Stimulated activated CD8-positive, alpha-beta memory T cell treated with anti-CD3 and anti-CD28 coated beads, Interleukin-4, amount 100 ng/mL, for 1 hour (primary cell): ENCODE results near the gene SKP1.
"Not testable (repeated sequence)": the region's sequence is repeated elsewhere in the genome, so short reads cannot be mapped to it uniquely, and the experiment has no call there.

Source experiments
- DNase-seq, 2 donors: peaks; one replicate each; pipeline ENCODE4 v3.0.0-alpha.2; 2020; ENCODE audit warnings: low read depth in 2 of 2, low spot score in 1 of 2

SKP1 gene

DNA sequence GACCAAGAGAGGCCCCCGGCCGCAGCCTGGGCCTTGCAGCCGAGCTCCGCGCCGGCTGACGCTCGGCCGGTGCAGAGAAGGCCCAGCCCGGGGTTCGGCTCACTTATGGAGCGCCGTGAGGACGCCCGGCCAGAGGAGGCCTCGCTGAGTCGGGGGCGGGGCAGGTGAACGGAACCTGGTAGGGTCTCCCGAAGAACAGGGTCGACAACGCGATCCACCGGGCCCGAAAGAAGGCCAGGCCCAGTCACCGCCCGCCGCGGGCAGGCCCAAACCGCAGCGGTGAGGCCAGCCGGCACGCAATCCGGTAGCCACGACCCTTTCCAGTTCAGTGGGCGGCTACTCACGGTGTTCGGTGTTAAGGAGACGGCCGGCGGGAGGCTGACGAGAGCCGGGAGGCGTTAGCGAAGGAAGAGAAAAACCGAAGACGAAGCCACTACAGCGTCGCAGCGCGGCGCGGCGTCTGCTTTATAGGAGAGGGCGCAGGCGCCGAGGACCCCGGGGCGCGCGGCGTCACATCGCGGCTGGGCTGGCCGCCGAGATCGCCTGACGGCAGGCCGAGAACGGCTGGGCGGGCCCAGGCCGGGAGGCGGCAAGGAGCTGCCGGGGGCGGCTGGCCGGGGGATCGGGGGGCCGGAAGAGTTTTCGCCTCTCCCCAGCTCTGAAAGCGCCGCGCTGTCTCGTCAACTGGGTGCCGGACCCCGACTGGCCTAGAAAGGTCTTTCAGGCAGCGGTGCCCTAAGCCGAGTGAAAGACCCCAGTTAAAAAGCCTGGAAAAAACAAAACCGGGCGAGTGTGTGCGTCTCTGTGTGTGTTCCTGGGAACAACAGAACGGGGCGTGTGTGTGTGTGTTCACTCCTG is at the start of gene SKP1:
Gene SKP1, minus strand, starts transcription at position 440 of the 858 bp plus-strand sequence. CDS start 2,928 bp downstream, outside the sequence.
- DNase-seq: peak; percentile 67 to 68

DNA sequence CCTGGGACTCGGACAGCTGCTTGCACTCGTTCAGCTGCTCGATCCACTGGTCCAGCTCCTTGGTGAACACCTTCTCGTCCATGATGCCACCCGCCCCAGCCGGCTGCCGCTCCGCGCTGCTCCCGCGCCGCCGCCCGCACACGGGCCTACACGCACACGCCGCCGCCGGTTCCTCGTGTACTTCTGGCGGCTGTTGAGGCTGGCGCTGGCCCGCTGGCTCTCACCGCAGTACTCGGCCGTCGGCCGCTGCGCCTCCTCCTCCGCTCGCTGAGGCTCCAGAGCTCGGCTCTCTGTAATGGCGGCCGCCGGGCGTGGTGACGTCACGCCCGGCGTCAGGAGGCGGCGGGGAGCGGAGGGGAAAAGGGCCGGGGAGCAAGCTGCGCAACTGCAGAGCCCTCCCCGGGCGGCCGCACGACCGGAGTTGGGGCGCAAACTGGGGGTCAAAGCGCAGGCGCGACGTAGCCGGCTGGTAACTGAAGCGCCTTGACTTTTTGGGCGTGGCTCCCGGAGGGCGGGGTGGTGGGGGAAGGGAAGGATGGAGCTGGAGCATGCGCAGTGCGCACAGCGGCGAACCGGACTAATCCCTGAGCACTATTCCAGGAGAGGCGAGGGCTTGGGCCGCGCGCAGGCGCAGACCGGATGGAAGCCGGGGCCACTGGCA is 49.2 kb upstream of the SKP1 start, which contains the start of gene PPP2CA:
Gene PPP2CA, minus strand, starts transcription at position 294 of the 661 bp plus-strand sequence. Its CDS starts 212 bp downstream, at position 82.
- DNase-seq: peak; percentile 98 to 99

- DNase-seq: peak; percentile 17 to 30
Observed at GRCh38 chr5:134224888-134225779, 48.4 kb upstream of the SKP1 start.

- DNase-seq: no peak
Observed at GRCh38 chr5:134223406-134224248, 46.9 kb upstream of the SKP1 start.

DNA sequence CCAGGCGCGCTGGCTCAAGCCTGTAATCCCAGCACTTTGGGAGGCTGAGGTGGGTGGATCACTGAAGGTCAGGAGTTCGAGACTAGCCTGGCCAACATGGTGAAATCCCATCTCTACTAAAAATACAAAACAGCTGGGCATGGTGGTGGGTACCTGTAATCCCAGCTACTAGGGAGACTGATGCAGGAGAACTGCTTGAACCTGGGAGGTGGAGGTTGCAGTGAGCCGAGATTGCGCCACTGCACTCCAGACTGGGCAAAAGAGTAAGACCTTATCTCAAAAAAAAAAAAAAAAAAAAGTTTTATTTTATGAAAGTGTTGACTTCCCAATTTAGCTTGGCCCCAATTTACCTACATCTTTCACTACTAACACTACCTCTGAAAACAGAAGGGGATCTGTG is 44.9 kb upstream of the SKP1 start:
- DNase-seq: not testable (repeated sequence)

- DNase-seq: no peak
Observed at GRCh38 chr5:134215757-134216156, 39.0 kb upstream of the SKP1 start.

DNA sequence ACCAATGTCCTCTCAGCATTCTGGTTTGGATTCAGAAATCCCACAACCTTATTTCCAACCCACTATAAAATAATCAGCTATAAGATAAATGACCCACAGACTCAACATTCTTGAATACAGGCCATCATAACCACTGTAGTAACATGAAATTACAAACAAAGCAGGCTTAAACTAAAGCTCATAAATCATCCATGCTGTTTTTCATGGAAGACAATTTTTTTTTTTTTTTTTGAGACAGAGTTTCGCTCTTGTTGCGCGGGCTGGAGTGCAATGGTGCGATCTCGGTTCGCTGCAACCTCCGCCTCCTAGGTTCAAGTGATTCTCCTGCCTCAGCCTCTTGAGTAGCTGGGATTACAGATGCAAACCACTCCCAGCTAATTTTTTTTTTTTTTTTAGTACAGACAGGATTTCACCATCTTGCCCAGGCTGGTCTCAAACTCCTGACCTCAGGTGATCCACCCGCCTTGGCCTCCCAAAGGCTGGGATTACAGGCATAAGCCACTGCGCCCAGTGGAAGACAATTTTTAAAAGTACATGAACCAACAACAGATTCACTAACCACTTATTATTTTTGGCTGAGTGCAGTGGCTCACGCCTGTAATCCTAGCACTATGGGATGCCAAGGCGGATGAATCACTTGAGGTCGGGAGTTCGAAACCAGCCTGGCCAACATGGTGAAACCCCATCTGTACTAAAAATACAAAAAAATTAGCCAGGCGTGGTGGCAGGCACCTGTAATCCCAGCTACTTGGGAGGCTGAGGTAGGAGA is 34.7 kb upstream of the SKP1 start:
- DNase-seq: not testable (repeated sequence)

GRCh38 chr5:134209477-134210245 is 32.9 kb upstream of the SKP1 start:
- DNase-seq: no peak

DNA sequence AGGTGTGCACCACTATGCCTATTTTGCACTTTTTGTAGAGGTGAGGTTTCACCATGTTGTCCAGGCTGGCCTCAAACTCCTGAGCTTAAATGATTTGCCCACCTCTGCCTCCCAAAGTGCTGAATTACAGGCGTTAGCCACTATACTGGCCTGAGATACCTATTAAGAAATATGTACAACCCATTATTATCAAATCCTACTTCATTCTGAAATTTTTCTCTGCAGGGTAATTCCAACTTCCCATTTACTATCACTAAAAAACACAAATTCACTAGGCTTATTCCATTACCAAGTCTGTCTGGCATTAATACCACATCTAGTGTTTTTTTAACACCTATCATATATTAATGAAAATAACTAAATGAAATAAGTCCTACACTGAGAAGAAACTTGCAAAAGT is 30.9 kb upstream of the SKP1 start:
- no peak for DNase-seq

GRCh38 chr5:134206627-134207160 is 29.9 kb upstream of the SKP1 start:
- no peak for DNase-seq

DNA sequence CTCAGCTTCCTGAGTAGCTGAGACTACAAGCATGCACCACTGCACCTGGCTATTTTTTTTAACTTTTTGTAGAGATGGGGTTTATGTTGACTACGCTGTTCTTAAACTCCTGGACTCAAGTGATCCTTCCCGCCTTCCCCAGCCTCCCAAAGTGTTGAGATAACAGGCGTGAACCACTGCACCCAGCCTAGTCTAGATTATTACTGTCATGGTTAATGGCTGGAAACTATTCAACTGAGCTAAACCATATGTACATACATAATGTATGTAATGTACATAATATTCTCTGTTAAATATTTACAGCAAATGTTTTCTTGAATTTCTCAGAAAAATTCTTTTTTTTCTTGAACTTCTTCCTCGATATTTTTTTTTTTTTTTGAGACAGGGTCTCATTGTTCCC is 27.8 kb upstream of the SKP1 start:
- DNase-seq: no peak

GRCh38 chr5:134203630-134204029 is 26.9 kb upstream of the SKP1 start:
- no peak for DNase-seq

GRCh38 chr5:134195666-134196065 is 18.9 kb upstream of the SKP1 start:
- no peak for DNase-seq

- no peak for DNase-seq
Observed at GRCh38 chr5:134189031-134189430, 12.3 kb upstream of the SKP1 start.

DNA sequence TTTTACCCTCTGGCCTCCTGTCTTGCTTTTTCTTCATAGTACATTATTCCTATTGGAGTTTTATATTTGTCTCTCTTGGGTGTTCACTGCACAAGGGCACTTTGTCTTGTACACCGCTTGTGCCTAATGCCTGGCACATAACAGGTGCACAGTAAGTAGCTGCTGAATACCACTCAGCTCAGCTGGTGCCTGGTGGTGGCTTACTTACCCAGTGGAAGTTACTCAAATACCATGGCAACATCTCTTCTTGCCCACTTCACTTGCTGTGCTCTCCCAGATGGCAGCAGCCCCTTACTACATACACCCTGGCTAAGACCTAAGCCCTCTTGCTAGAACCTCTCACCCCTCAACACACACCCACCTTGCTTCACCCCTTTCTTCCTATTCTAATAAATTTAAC is 11.3 kb upstream of the SKP1 start:
- no peak for DNase-seq

DNA sequence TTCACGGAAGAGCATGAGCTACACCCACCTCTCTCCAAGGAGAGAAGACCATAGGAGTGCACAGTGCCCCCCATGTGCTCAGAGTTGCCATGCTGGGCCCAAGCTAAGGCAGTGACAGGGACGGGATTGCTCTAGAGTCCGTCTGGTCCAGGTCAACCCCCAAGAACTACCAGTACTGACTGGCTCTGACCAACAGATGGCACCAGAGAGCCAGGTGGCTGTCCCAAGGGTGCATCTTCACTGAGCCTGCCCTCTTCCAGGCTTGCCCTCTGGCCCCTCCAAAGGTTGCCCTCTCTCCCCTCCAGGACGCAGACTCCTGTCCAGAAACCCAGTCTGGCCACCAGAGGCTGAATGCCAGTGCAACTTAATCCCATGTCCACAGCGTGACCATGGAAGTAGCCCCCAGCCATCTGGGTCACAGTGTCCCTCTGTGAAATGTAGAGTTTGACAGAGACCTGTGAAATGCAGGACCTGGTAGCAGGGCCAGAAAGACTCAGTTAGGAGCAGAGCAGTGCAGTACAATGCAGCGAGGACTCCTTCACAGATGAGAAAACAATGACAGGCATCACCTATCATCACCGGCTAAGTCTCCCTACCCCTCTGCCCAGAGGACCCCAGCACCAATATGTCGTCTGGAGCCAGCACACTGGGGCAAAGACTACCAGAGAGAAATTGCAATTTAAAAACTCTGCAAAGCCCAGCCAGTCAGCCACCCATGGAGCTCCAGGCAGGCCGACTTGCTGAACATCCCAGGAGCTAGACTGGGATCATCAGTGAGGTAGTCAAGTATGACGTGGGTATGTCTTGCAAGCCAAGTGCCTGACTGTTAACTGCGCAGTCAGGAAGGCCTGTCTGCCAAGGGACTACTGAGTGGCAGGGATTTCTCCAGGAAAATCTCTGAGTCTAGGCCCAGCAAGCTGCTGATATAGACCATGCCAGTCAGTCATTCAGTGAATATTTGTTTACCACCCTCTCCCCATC is 7.7 kb upstream of the SKP1 start:
- peak; percentile 53 to 63 for DNase-seq

GRCh38 chr5:134183481-134183880 is 6.7 kb upstream of the SKP1 start:
- no peak for DNase-seq

- DNase-seq: no peak
Observed at GRCh38 chr5:134178096-134178419, 1.3 kb upstream of the SKP1 start.
